ENCODE measurements around the gene KLRC3. TPM values are rescaled to one million over a fixed set of nuclear protein-coding genes. Genes with fewer than 3 reads are reported as not detected.
A peak's percentile ranks its signal among the peaks of the same experiment; 100 is the strongest.
"Not testable (repeated sequence)": the region's sequence is repeated elsewhere in the genome, so short reads cannot be mapped to it uniquely, and the experiment has no call there.

The KLRC3 gene
- total and polyA plus RNA-seq, 8 donors = 0.43 to 1.3 (median 1.3) TPM; not detected in 5

- H3K27ac ChIP-seq; intact Hi-C loops (cut with DNase I; ENCODE audit: low total_unique reads); H3K4me1 ChIP-seq; H3K4me3 ChIP-seq; H3K9me3 ChIP-seq; H3K36me3 ChIP-seq; H3K27me3 ChIP-seq; DNase-seq: not testable (repeated sequence)
- 14 to 25% (median 17%) methylated on average over 1 of the region's 2 CpGs; no CpG with 5 or more reads in 2 of the 5 donors for WGBS, 5 donors
Observed at GRCh38 chr12:10437601-10438000, 17.2 kb upstream of the KLRC3 start.

- H3K4me3 ChIP-seq; H3K4me1 ChIP-seq; H3K27ac ChIP-seq; intact Hi-C loops (cut with DNase I; ENCODE audit: low total_unique reads); H3K9me3 ChIP-seq; H3K36me3 ChIP-seq; H3K27me3 ChIP-seq: not testable (repeated sequence)
- DNase-seq = peak in 1 of 2 donors; percentile 18
- WGBS, 5 donors = 33 to 55% (median 42%) methylated on average over 3 of the region's 3 CpGs
Observed at GRCh38 chr12:10435816-10436215, 15.4 kb upstream of the KLRC3 start, which contains the start of gene KLRC2. Gene KLRC2, minus strand, starts transcription at chr12:10436010. Its CDS starts 24 bp downstream, at chr12:10435986.

- H3K27me3 ChIP-seq = not testable (repeated sequence)
Observed at GRCh38 chr12:10430623-10431022, 10.2 kb upstream of the KLRC3 start.

GRCh38 chr12:10425938-10426337 lies 5.5 kb upstream of the KLRC3 start:
- H3K4me3 ChIP-seq; DNase-seq; H3K27me3 ChIP-seq; H3K9me3 ChIP-seq; H3K27ac ChIP-seq; intact Hi-C loops (cut with DNase I; ENCODE audit: low total_unique reads); H3K4me1 ChIP-seq; H3K36me3 ChIP-seq: not testable (repeated sequence)
- 85 to 94% (median 88%) methylated on average over 6 to 8 of the region's 8 CpGs for WGBS, 5 donors

More at GRCh38 chr12:10430623-10431022, 10.2 kb upstream of the KLRC3 start:
- intact Hi-C loops (cut with DNase I; ENCODE audit: low total_unique reads); H3K36me3 ChIP-seq; H3K4me3 ChIP-seq; H3K27ac ChIP-seq; H3K4me1 ChIP-seq; H3K9me3 ChIP-seq; DNase-seq: not testable (repeated sequence)
- 76 to 82% (median 82%) methylated on average over 4 of the region's 4 CpGs for WGBS, 5 donors

- intact Hi-C loops (cut with DNase I; ENCODE audit: low total_unique reads) = not testable (repeated sequence)
Observed at GRCh38 chr12:10424260-10424899, 4.0 kb upstream of the KLRC3 start.

GRCh38 chr12:10422159-10422558 lies 1.8 kb upstream of the KLRC3 start:
- H3K27ac ChIP-seq; H3K27me3 ChIP-seq; H3K36me3 ChIP-seq; H3K9me3 ChIP-seq; H3K4me1 ChIP-seq; DNase-seq; H3K4me3 ChIP-seq; intact Hi-C loops (cut with DNase I; ENCODE audit: low total_unique reads): not testable (repeated sequence)
- WGBS, 5 donors = 9 to 56% (median 33%) methylated on average over 1 to 2 of the region's 3 CpGs; no CpG with 5 or more reads in 1 of the 5 donors

More at GRCh38 chr12:10424260-10424899, 4.0 kb upstream of the KLRC3 start:
- 68 to 100% (median 83%) methylated on average over 1 of the region's 1 CpG; no CpG with 5 or more reads in 1 of the 5 donors for WGBS, 5 donors
- not testable (repeated sequence) for H3K27ac ChIP-seq, H3K27me3 ChIP-seq, H3K36me3 ChIP-seq, DNase-seq, H3K9me3 ChIP-seq, H3K4me3 ChIP-seq, H3K4me1 ChIP-seq

GRCh38 chr12:10409392-10409791 lies 11.0 kb downstream of the KLRC3 start, which contains the start of gene KLRC4:
Gene KLRC4, minus strand, starts transcription at chr12:10409757. Its CDS starts 182 bp downstream, at chr12:10409575.
- WGBS, 5 donors = 0 to 67% (median 32%) methylated on average over 1 of the region's 1 CpG
- intact Hi-C loops (cut with DNase I; ENCODE audit: low total_unique reads) = no loop called here
- no peaks in the 10 kb centered on the region for H3K36me3 ChIP-seq

GRCh38 chr12:10408842-10409241 lies 11.6 kb downstream of the KLRC3 start:
- Histone ChIP-seq H3K4me1 (no peaks in the 10 kb centered on the region), H3K27me3 (peaks cover 0 to 3% (median 0%) of the 10 kb centered on the region in 3 donors), H3K36me3 (no peaks in the 10 kb centered on the region), H3K9me3 (no peaks in the 10 kb centered on the region), H3K27ac (no peak overlapping the region), H3K4me3 (no peak overlapping the region)
- no peak for DNase-seq
- TF ChIP-seq EP300 (IDR thresholded peaks at IDR 0.05) (no peak), POLR2AphosphoS5 (IDR thresholded peaks at IDR 0.05) (no peak)
- intact Hi-C loops (cut with DNase I; ENCODE audit: low total_unique reads) = no loop called here
- 47 to 60% (median 56%) methylated on average over 3 of the region's 3 CpGs for WGBS, 5 donors

More at GRCh38 chr12:10409392-10409791, 11.0 kb downstream of the KLRC3 start, which contains the start of gene KLRC4:
- Histone ChIP-seq H3K27ac (no peak within 1 kb of the TSS), H3K4me3 (no peak within 1 kb of the TSS), H3K4me1 (no peaks in the 10 kb centered on the region), H3K9me3 (no peaks in the 10 kb centered on the region), H3K27me3 (peaks cover 0 to 3% (median 0%) of the 10 kb centered on the region in 3 donors)
- TF ChIP-seq POLR2AphosphoS5 (IDR thresholded peaks at IDR 0.05) (no peak), EP300 (IDR thresholded peaks at IDR 0.05) (no peak)
- DNase-seq = peak in 1 of 2 donors; percentile 32

Measured in stomach (tissue), 9 donors.